ENCODE data around the gene TDRD15. TPM values are rescaled to one million over a fixed set of nuclear protein-coding genes. Genes with fewer than 3 reads are reported as not detected.

Gene TDRD15
- total RNA-seq, 1 donor from 2014 or later, result not detected

- H3K9me3 Mint-ChIP-seq (ENCODE audit: unreplicated experiment), result peaks cover 2% of the 10 kb centered on the region
- peaks cover 2% of the 10 kb centered on the region for H3K27me3 Mint-ChIP-seq (ENCODE audit: unreplicated experiment)
- no peaks in the 10 kb centered on the region for H3K36me3 Mint-ChIP-seq (ENCODE audit: unreplicated experiment)
- no peak for DNase-seq
- H3K4me1 Mint-ChIP-seq (ENCODE audit: low read depth, unreplicated experiment), result no peaks in the 10 kb centered on the region
- no peak overlapping the region for H3K4me3 Mint-ChIP-seq (ENCODE audit: unreplicated experiment)
- TF ChIP-seq CTCF (IDR thresholded peaks at IDR 0.05; ENCODE audit: partially characterized antibody, unreplicated experiment), result no peak
- no peak overlapping the region for H3K27ac Mint-ChIP-seq (ENCODE audit: unreplicated experiment)
Measured at GRCh38 chr2:21161122-21161521, 37.4 kb downstream of the TDRD15 start.

GRCh38 chr2:21161832-21162614 is 38.3 kb downstream of the TDRD15 start:
- Mint-ChIP-seq H3K27ac (ENCODE audit: unreplicated experiment) (no peak overlapping the region), H3K36me3 (ENCODE audit: unreplicated experiment) (no peaks in the 10 kb centered on the region), H3K27me3 (ENCODE audit: unreplicated experiment) (peaks cover 2% of the 10 kb centered on the region), H3K9me3 (ENCODE audit: unreplicated experiment) (peaks cover 2% of the 10 kb centered on the region), H3K4me1 (ENCODE audit: low read depth, unreplicated experiment) (no peaks in the 10 kb centered on the region), H3K4me3 (ENCODE audit: unreplicated experiment) (no peak overlapping the region)
- DNase-seq, result no peak
- no peak for TF ChIP-seq CTCF (IDR thresholded peaks at IDR 0.05; ENCODE audit: partially characterized antibody, unreplicated experiment)

- H3K27me3 Mint-ChIP-seq (ENCODE audit: unreplicated experiment), result peaks cover 2% of the 10 kb centered on the region
- TF ChIP-seq CTCF (IDR thresholded peaks at IDR 0.05; ENCODE audit: partially characterized antibody, unreplicated experiment), result no peak
- peaks cover 2% of the 10 kb centered on the region for H3K9me3 Mint-ChIP-seq (ENCODE audit: unreplicated experiment)
- DNase-seq, result no peak
- H3K36me3 Mint-ChIP-seq (ENCODE audit: unreplicated experiment), result no peaks in the 10 kb centered on the region
- no peak overlapping the region for H3K4me3 Mint-ChIP-seq (ENCODE audit: unreplicated experiment)
- no peak overlapping the region for H3K27ac Mint-ChIP-seq (ENCODE audit: unreplicated experiment)
- H3K4me1 Mint-ChIP-seq (ENCODE audit: low read depth, unreplicated experiment), result no peaks in the 10 kb centered on the region
Measured at GRCh38 chr2:21162615-21162878, 38.8 kb downstream of the TDRD15 start.

- H3K9me3 Mint-ChIP-seq (ENCODE audit: unreplicated experiment), result peaks cover 2% of the 10 kb centered on the region
- H3K36me3 Mint-ChIP-seq (ENCODE audit: unreplicated experiment), result no peaks in the 10 kb centered on the region
- no peaks in the 10 kb centered on the region for H3K4me1 Mint-ChIP-seq (ENCODE audit: low read depth, unreplicated experiment)
- H3K27ac Mint-ChIP-seq (ENCODE audit: unreplicated experiment), result no peak overlapping the region
- H3K4me3 Mint-ChIP-seq (ENCODE audit: unreplicated experiment), result no peak overlapping the region
- no peak for DNase-seq
- no peak for TF ChIP-seq CTCF (IDR thresholded peaks at IDR 0.05; ENCODE audit: partially characterized antibody, unreplicated experiment)
- peaks cover 2% of the 10 kb centered on the region for H3K27me3 Mint-ChIP-seq (ENCODE audit: unreplicated experiment)
Measured at GRCh38 chr2:21163213-21163612, 39.4 kb downstream of the TDRD15 start.

GRCh38 chr2:21165350-21165749 is 41.6 kb downstream of the TDRD15 start:
- DNase-seq, result no peak
- H3K4me1 Mint-ChIP-seq (ENCODE audit: low read depth, unreplicated experiment), result no peaks in the 10 kb centered on the region
- TF ChIP-seq CTCF (IDR thresholded peaks at IDR 0.05; ENCODE audit: partially characterized antibody, unreplicated experiment), result no peak
- no peak overlapping the region for H3K4me3 Mint-ChIP-seq (ENCODE audit: unreplicated experiment)
- H3K27me3 Mint-ChIP-seq (ENCODE audit: unreplicated experiment), result peaks cover 2% of the 10 kb centered on the region
- no peaks in the 10 kb centered on the region for H3K36me3 Mint-ChIP-seq (ENCODE audit: unreplicated experiment)
- H3K27ac Mint-ChIP-seq (ENCODE audit: unreplicated experiment), result no peak overlapping the region
- peaks cover 2% of the 10 kb centered on the region for H3K9me3 Mint-ChIP-seq (ENCODE audit: unreplicated experiment)

Measured in glutamatergic neuron (in vitro differentiated cells).